Activated CD4-positive, alpha-beta T cell treated with anti-CD3 and anti-CD28 coated beads, Interleukin-2, amount 50 U/mL, for 16 hours (primary cell): ENCODE results near the gene FBXO38.

Experiments used
- DNase-seq: peaks from one replicate; pipeline ENCODE4 v3.0.0-alpha.2; 2020

Gene FBXO38

GRCh38 chr5:148482196-148482595 lies 98.4 kb downstream of the FBXO38 start:
- DNase-seq = no peak

GRCh38 chr5:148482697-148483462 lies 99.1 kb downstream of the FBXO38 start:
- peak; percentile 65 for DNase-seq

GRCh38 chr5:148483750-148484149 lies 100.0 kb downstream of the FBXO38 start:
- DNase-seq = no peak

GRCh38 chr5:148484651-148485050 lies 100.9 kb downstream of the FBXO38 start:
- DNase-seq = no peak

GRCh38 chr5:148486456-148486855 lies 102.7 kb downstream of the FBXO38 start:
- DNase-seq = no peak

- no peak for DNase-seq
Observed at GRCh38 chr5:148488757-148489156, 105.0 kb downstream of the FBXO38 start.

GRCh38 chr5:148491015-148491792 lies 107.4 kb downstream of the FBXO38 start:
- no peak for DNase-seq

- no peak for DNase-seq
Observed at GRCh38 chr5:148491793-148492184, 108.0 kb downstream of the FBXO38 start.

GRCh38 chr5:148492351-148492750 lies 108.6 kb downstream of the FBXO38 start:
- DNase-seq = no peak
